Karpas-422 (cell line): ENCODE measurements around the gene CDC42EP1. TPM values are rescaled to one million over a fixed set of nuclear protein-coding genes. Genes with fewer than 3 reads are reported as not detected.
A peak's percentile ranks its signal among the peaks of the same experiment; 100 is the strongest.

Experiments used
- DNase-seq: peaks from one replicate; pipeline ENCODE4 v3.0.0-alpha.2; 2015
- H2AFZ ChIP-seq: fragments of 200-600 bp; sonication (generic); 2 replicates; pipeline ENCODE4 v1.6.1; 2014; ENCODE audit warnings: antibody characterized with exemption, low read length, mixed read lengths
- H3K27ac ChIP-seq: fragments of 200-600 bp; sonication (generic); 2 replicates; pipeline ENCODE4 v1.5.1; 2014; ENCODE audit warnings: mild to moderate bottlenecking, low read length, moderate library complexity
- H3K27me3 ChIP-seq: fragments of 200-600 bp; sonication (generic); 2 replicates; pipeline ENCODE4 v1.6.1; 2014; ENCODE audit warnings: low read length, mixed read lengths
- H3K36me3 ChIP-seq: fragments of 200-600 bp; sonication (generic); 2 replicates; pipeline ENCODE4 v1.6.1; 2014; ENCODE audit warnings: low read length, mixed read lengths; ENCODE audit not compliant: insufficient read depth
- H3K4me1 ChIP-seq: fragments of 200-600 bp; sonication (generic); 2 replicates; pipeline ENCODE4 v1.6.1; 2014; ENCODE audit warnings: mild to moderate bottlenecking, low read length, mixed read lengths
- H3K4me2 ChIP-seq: fragments of 200-600 bp; sonication (generic); 2 replicates; pipeline ENCODE4 v1.6.1; 2014; ENCODE audit warnings: low read length, low read depth, mild to moderate bottlenecking; ENCODE audit not compliant: poor library complexity, severe bottlenecking
- H3K4me3 ChIP-seq: fragments of 200-600 bp; sonication (generic); 2 replicates; pipeline ENCODE4 v1.5.1; 2014; ENCODE audit warnings: mild to moderate bottlenecking, antibody characterized with exemption, low read length, mixed read lengths
- H3K79me2 ChIP-seq: fragments of 200-600 bp; sonication (generic); 2 replicates; pipeline ENCODE4 v1.6.1; 2014; ENCODE audit warnings: mild to moderate bottlenecking, low read length, mixed read lengths
- H3K9ac ChIP-seq: fragments of 200-600 bp; sonication (generic); 2 replicates; pipeline ENCODE4 v1.6.0; 2014; ENCODE audit warnings: low read length
- H3K9me2 ChIP-seq: fragments of 200-600 bp; sonication (generic), shearing (Covaris generic); replicated peaks from 2 replicates; pipeline ENCODE4 v1.6.0; 2014; ENCODE audit warnings: mild to moderate bottlenecking, low read length, moderate library complexity; ENCODE audit not compliant: insufficient read depth
- H3K9me3 ChIP-seq: fragments of 300-700, 200-600 bp; sonication (generic); 2 replicates; pipeline ENCODE4 v1.6.1; 2014; ENCODE audit warnings: low read length, mixed read lengths
- H4K20me1 ChIP-seq: fragments of 200-600 bp; sonication (generic); 2 replicates; pipeline ENCODE4 v1.6.1; 2014; ENCODE audit warnings: mild to moderate bottlenecking, antibody characterized with exemption, low read length, low read depth; ENCODE audit not compliant: insufficient read depth
- total RNA-seq: library from RNA; depleted of rRNA; stranded (reverse); fragments of >200 nt; shearing (Covaris generic); gene quantifications from 2 replicates; pipeline ENCODE4 v1.2.3, GENCODE V29; 2014; ENCODE audit warnings: low replicate concordance

The CDC42EP1 gene
- total RNA-seq, 1 experiment from 2014 or later: not detected

DNA sequence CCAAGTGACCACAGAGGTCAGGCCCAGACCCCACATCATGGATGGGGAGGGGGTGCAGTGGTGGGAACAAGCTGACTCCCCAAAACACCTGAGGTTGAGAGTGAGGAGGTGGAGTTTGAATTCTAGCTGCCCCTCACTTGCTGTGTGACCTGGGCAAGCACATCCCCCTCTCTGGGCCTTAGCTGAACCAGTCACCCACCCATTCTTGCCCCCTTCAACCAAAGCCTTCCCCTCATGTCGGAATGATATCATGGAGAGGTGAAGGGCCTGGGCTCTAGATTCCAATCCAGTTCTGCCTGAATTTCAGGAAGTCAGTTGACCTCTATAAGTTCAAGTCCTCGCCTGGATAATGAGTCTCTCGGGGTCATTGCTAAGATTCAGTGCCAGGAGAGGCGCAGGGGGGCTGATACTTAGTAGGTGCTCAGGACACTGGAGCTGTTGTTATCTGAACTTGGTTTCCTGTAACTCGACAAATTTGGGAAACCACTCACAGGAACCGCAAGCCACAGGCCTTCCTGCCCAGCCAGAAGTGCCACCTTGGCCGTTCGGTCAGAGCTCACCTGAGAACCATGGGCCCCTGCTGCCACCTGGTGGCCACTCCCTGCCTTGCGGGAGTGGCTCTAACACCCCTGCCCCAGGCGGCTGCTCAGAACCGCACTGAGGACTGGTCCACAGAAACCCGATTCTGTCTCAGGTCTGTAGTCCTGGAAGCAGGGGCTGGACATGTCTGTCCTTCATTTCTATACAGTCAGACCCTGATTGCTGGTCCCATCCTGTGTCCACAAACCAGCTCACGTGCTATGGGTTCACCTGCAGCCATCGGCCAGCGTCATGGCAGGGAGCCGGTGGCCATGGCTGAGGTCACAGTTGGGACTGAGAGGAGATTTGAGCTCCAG lies 6.9 kb downstream of the CDC42EP1 start:
- DNase-seq: peak; percentile 93
- H3K4me1 ChIP-seq: peaks cover 10% of the 10 kb centered on the region
- H3K79me2 ChIP-seq: no peaks in the 10 kb centered on the region
- H3K9me2 ChIP-seq: no peaks in the 10 kb centered on the region
- H3K4me3 ChIP-seq: no peak overlapping the region
- no peaks in the 10 kb centered on the region for H3K36me3 ChIP-seq
- no peaks in the 10 kb centered on the region for H3K27me3 ChIP-seq
- no peaks in the 10 kb centered on the region for H3K9me3 ChIP-seq
- no peak overlapping the region for H2AFZ ChIP-seq
- no peaks in the 10 kb centered on the region for H4K20me1 ChIP-seq
- H3K9ac ChIP-seq: no peak overlapping the region
- no peak overlapping the region for H3K27ac ChIP-seq
- H3K4me2 ChIP-seq: no peak overlapping the region

DNA sequence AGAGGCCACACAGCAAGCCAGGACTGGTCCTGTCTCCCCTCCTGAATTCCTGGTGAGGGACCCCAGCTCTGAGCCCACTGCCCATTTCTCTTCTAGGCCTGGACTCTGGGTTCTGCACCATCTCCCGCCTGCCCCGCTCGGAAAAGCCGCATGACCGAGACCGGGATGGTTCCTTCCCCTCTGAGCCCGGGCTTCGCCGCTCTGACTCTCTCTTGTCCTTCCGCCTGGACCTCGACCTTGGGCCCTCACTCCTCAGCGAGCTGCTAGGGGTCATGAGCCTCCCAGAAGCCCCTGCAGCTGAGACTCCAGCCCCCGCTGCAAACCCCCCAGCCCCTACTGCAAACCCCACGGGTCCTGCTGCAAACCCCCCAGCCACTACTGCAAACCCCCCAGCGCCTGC lies 7.7 kb downstream of the CDC42EP1 start:
- Histone ChIP-seq H3K9ac (no peak overlapping the region), H3K79me2 (no peaks in the 10 kb centered on the region), H3K27ac (no peak overlapping the region), H4K20me1 (no peaks in the 10 kb centered on the region), H3K9me2 (no peaks in the 10 kb centered on the region), H3K36me3 (no peaks in the 10 kb centered on the region), H3K4me2 (no peak overlapping the region), H2AFZ (no peak overlapping the region), H3K4me3 (no peak overlapping the region), H3K9me3 (no peaks in the 10 kb centered on the region), H3K27me3 (no peaks in the 10 kb centered on the region), H3K4me1 (peaks cover 10% of the 10 kb centered on the region)
- DNase-seq: no peak

DNA sequence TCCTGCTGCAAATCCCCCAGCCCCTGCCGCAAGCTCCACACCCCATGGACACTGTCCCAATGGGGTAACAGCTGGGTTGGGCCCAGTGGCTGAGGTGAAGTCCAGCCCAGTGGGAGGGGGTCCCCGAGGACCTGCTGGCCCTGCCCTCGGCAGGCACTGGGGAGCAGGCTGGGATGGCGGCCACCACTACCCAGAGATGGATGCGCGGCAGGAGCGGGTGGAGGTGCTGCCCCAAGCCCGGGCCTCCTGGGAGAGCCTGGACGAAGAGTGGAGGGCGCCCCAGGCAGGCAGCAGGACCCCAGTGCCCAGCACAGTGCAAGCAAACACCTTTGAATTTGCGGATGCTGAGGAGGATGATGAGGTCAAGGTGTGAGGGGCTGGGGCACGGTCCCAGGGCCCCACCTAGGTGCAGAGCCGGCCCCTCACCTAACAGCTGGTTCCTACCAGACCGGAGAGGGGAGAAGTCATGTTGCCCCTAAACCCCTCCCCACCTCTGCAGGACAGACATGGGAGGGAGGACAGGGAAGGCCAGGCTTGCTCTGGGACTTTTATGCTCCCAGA lies 8.2 kb downstream of the CDC42EP1 start:
- H3K79me2 ChIP-seq: no peaks in the 10 kb centered on the region
- no peak overlapping the region for H3K4me2 ChIP-seq
- DNase-seq: no peak
- no peaks in the 10 kb centered on the region for H3K9me3 ChIP-seq
- no peaks in the 10 kb centered on the region for H3K27me3 ChIP-seq
- no peaks in the 10 kb centered on the region for H3K36me3 ChIP-seq
- no peak overlapping the region for H3K9ac ChIP-seq
- H4K20me1 ChIP-seq: no peaks in the 10 kb centered on the region
- H3K4me1 ChIP-seq: peaks cover 5% of the 10 kb centered on the region
- H3K27ac ChIP-seq: no peak overlapping the region
- no peak overlapping the region for H2AFZ ChIP-seq
- H3K4me3 ChIP-seq: no peak overlapping the region
- H3K9me2 ChIP-seq: no peaks in the 10 kb centered on the region

- Histone ChIP-seq H3K4me2 (no peak overlapping the region), H3K27ac (no peak overlapping the region), H4K20me1 (no peaks in the 10 kb centered on the region), H3K9ac (no peak overlapping the region), H3K9me2 (no peaks in the 10 kb centered on the region), H3K9me3 (no peaks in the 10 kb centered on the region), H3K27me3 (no peaks in the 10 kb centered on the region), H3K79me2 (no peaks in the 10 kb centered on the region), H3K36me3 (no peaks in the 10 kb centered on the region), H3K4me3 (no peak overlapping the region), H2AFZ (no peak overlapping the region), H3K4me1 (no peaks in the 10 kb centered on the region)
- no peak for DNase-seq
Observed at GRCh38 chr22:37569009-37569920, 9.0 kb downstream of the CDC42EP1 start.

GRCh38 chr22:37569921-37570660 lies 9.8 kb downstream of the CDC42EP1 start:
- Histone ChIP-seq H3K9ac (no peak overlapping the region), H4K20me1 (no peaks in the 10 kb centered on the region), H2AFZ (no peak overlapping the region), H3K4me2 (no peak overlapping the region), H3K4me1 (no peaks in the 10 kb centered on the region), H3K9me3 (no peaks in the 10 kb centered on the region), H3K27ac (no peak overlapping the region), H3K36me3 (no peaks in the 10 kb centered on the region), H3K4me3 (no peak overlapping the region), H3K27me3 (no peaks in the 10 kb centered on the region), H3K9me2 (no peaks in the 10 kb centered on the region), H3K79me2 (no peaks in the 10 kb centered on the region)
- no peak for DNase-seq

DNA sequence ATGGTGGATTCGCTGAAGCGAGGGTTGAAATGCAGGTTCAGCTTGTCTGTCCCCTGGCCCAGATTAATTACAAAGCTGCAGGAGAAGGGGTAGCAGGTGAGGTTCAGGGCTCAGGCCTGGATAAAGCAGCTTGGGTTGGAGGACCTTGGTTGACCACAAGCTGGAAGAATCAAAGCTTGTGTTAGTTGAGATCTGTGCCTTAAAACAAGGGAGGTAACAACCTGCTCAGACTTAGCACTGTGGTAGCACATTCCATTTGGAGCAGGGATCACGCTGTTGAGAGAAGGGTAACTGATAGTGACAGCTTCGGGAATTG lies 10.3 kb downstream of the CDC42EP1 start:
- Histone ChIP-seq H3K79me2 (no peaks in the 10 kb centered on the region), H3K4me1 (no peaks in the 10 kb centered on the region), H3K9me3 (no peaks in the 10 kb centered on the region), H4K20me1 (no peaks in the 10 kb centered on the region), H3K9ac (no peak overlapping the region), H3K4me3 (no peak overlapping the region), H3K4me2 (no peak overlapping the region), H3K36me3 (no peaks in the 10 kb centered on the region), H2AFZ (no peak overlapping the region), H3K27me3 (no peaks in the 10 kb centered on the region), H3K9me2 (no peaks in the 10 kb centered on the region), H3K27ac (no peak overlapping the region)
- no peak for DNase-seq

GRCh38 chr22:37571258-37571991 lies 11.1 kb downstream of the CDC42EP1 start:
- Histone ChIP-seq H4K20me1 (no peaks in the 10 kb centered on the region), H3K36me3 (no peaks in the 10 kb centered on the region), H3K27ac (no peak overlapping the region), H3K9me3 (no peaks in the 10 kb centered on the region), H3K4me2 (no peak overlapping the region), H2AFZ (no peak overlapping the region), H3K27me3 (no peaks in the 10 kb centered on the region), H3K79me2 (no peaks in the 10 kb centered on the region), H3K4me3 (no peak overlapping the region), H3K9ac (no peak overlapping the region), H3K9me2 (no peaks in the 10 kb centered on the region), H3K4me1 (no peaks in the 10 kb centered on the region)
- peak; percentile 54 for DNase-seq
